Lower lobe of right lung (tissue), 2 donors: ENCODE data around the gene IL18R1. TPM values are rescaled to one million over a fixed set of nuclear protein-coding genes. Genes with fewer than 3 reads are reported as not detected.

ENCODE experiments used
- ATAC-seq, 2 donors: fragments of 200-7000 bp; cut with Tn5 transposase; one replicate each; pipeline ENCODE4 v1.9.1; 2020 to 2022; ENCODE audit warnings: mild to moderate bottlenecking in 2 of 2, moderate library complexity in 2 of 2
- DNase-seq: peaks from one replicate; pipeline ENCODE4 v3.0.0-alpha.2; 2020
- H3K27ac ChIP-seq: fragments of 200-600 bp; one replicate; pipeline ENCODE4 v1.8.0; 2022
- H3K27me3 ChIP-seq: fragments of 200-600 bp; one replicate; pipeline ENCODE4 v1.8.0; 2022; ENCODE audit warnings: low read depth
- H3K36me3 ChIP-seq: fragments of 200-600 bp; one replicate; pipeline ENCODE4 v1.8.0; 2022; ENCODE audit warnings: mild to moderate bottlenecking
- H3K4me1 ChIP-seq: fragments of 200-600 bp; one replicate; pipeline ENCODE4 v1.8.0; 2022
- H3K4me3 ChIP-seq: fragments of 200-600 bp; one replicate; pipeline ENCODE4 v1.8.0; 2022; ENCODE audit warnings: mild to moderate bottlenecking
- H3K9me3 ChIP-seq: fragments of 200-600 bp; one replicate; pipeline ENCODE4 v1.8.0; 2022
- intact Hi-C: fragments of 100-400 bp; cut with DNase I; formaldehyde crosslinking; loops from one replicate; pipeline ENCODE4 v1.11.0; 2022
- total RNA-seq: library from RNA; stranded (reverse); fragmentation: NEBNext Ultra II Directional; extraction: Animal tissue kit (Norgen Biotek cat#: 25700); gene quantifications from one replicate; pipeline ENCODE4 v1.2.1, GENCODE V29; 2021
- TF ChIP-seq, protein P1 (sequence below): fragments of 200-600 bp; IDR thresholded peaks from one replicate; pipeline ENCODE4 v1.8.0; 2022; ENCODE audit warnings: antibody characterized with exemption, mild to moderate bottlenecking
- donor health status: DM: no; HTN: yes; CAD: no; lungs with severe emphysema.

IL18R1 gene
- total RNA-seq, 1 donor from 2014 or later = 27.5 TPM

DNA sequence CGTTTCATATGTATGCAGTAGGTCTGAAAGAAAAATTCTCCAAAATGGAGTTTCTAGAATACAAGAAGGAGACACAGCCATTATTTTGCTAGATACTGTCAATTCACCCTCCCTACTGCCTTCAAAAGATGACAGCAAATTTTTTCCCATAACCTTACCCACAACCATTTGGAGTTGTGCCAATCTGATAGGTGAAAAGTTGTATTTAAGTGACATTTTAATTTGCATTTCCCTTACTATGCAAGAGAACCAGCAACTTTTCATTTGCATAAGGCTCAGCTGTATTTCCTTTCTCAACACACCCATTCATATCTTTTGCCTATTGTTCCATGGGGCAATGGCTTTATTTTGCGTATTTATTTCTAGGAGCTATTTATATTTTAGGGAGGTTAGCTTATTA lies 36.0 kb downstream of the IL18R1 start:
- no peaks in the 10 kb centered on the region for H3K9me3 ChIP-seq
- no peaks in the 10 kb centered on the region for H3K27me3 ChIP-seq
- no peaks in the 10 kb centered on the region for H3K4me1 ChIP-seq
- H3K36me3 ChIP-seq = peaks cover 20% of the 10 kb centered on the region
- DNase-seq (no peak), ATAC-seq (no peak)
- H3K4me3 ChIP-seq = no peak overlapping the region
- intact Hi-C loops = no loop called here
- no peak overlapping the region for H3K27ac ChIP-seq
- TF ChIP-seq, protein P1, sequence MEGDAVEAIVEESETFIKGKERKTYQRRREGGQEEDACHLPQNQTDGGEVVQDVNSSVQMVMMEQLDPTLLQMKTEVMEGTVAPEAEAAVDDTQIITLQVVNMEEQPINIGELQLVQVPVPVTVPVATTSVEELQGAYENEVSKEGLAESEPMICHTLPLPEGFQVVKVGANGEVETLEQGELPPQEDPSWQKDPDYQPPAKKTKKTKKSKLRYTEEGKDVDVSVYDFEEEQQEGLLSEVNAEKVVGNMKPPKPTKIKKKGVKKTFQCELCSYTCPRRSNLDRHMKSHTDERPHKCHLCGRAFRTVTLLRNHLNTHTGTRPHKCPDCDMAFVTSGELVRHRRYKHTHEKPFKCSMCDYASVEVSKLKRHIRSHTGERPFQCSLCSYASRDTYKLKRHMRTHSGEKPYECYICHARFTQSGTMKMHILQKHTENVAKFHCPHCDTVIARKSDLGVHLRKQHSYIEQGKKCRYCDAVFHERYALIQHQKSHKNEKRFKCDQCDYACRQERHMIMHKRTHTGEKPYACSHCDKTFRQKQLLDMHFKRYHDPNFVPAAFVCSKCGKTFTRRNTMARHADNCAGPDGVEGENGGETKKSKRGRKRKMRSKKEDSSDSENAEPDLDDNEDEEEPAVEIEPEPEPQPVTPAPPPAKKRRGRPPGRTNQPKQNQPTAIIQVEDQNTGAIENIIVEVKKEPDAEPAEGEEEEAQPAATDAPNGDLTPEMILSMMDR = no peak

DNA sequence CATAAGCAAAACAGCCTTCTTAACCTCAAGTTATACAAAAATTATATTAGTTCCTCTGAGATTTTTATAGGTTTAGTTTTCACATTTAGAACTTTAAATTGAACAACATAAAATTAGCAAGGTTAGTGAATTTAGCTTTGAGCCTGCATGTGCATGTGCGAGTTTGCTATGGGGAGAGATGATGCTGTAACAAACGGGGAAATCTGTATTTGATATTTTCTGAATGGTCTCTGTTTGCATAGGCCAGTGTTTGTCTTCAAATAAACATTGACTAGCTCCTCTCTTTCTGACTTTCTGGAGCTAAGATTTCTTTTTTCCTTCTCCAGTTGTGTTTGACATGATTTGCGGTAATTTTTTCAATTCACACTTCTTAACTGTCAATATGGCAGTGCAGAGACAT lies 36.5 kb downstream of the IL18R1 start:
- Histone ChIP-seq H3K9me3 (no peaks in the 10 kb centered on the region), H3K4me3 (no peak overlapping the region), H3K27me3 (no peaks in the 10 kb centered on the region), H3K4me1 (no peaks in the 10 kb centered on the region), H3K27ac (no peak overlapping the region), H3K36me3 (peaks cover 14% of the 10 kb centered on the region)
- TF ChIP-seq, protein P1 = no peak
- intact Hi-C loops = no loop called here
- DNase-seq = no peak
- ATAC-seq = no peak

DNA sequence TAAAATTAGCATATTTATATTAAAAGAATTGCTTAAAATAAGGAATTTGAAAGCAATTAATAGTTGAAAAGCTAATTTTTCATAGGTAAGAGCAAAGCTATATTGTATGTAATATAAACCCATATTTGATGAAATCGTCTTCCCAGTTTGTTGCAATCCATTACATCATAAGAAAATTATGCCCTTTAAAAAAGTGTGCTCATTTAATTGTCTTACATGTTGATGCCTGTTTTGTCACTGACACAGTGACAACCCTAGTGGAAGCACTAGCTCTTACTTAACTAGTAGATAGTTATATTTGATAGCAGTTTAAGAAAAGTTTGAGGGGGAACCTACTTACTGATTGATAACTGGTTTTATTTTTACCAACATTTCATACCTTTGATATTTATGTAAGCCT lies 37.3 kb downstream of the IL18R1 start:
- Histone ChIP-seq H3K4me3 (no peak overlapping the region), H3K9me3 (no peaks in the 10 kb centered on the region), H3K27ac (no peak overlapping the region), H3K4me1 (no peaks in the 10 kb centered on the region), H3K36me3 (peaks cover 9% of the 10 kb centered on the region), H3K27me3 (no peaks in the 10 kb centered on the region)
- no peak for ATAC-seq
- intact Hi-C loops = no loop called here
- DNase-seq = no peak
- TF ChIP-seq, protein P1 = no peak

DNA sequence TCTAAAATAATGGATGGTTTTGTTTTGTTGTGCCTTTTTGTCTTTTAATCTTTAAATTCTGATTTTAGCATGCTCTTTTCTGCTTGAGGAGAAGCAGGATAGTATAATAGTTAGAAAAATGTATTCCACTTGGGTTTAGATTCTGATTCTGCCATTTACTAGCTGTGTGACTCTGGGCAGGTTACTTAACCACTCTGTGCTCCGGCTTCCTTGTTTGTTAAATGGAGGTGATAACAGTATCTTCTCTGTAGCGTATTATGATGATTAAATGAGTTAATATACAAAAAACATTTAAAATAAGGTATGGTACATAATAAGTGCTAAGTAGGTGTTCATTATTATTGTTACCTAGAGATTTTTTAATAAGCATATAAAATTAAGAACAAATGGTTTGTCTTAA lies 40.4 kb downstream of the IL18R1 start:
- H3K27me3 ChIP-seq = no peaks in the 10 kb centered on the region
- no peak for DNase-seq
- H3K9me3 ChIP-seq = no peaks in the 10 kb centered on the region
- H3K4me1 ChIP-seq = no peaks in the 10 kb centered on the region
- ATAC-seq = no peak
- TF ChIP-seq, protein P1 = no peak
- H3K36me3 ChIP-seq = no peaks in the 10 kb centered on the region
- intact Hi-C loops = no loop called here
- H3K27ac ChIP-seq = no peak overlapping the region
- H3K4me3 ChIP-seq = no peak overlapping the region

DNA sequence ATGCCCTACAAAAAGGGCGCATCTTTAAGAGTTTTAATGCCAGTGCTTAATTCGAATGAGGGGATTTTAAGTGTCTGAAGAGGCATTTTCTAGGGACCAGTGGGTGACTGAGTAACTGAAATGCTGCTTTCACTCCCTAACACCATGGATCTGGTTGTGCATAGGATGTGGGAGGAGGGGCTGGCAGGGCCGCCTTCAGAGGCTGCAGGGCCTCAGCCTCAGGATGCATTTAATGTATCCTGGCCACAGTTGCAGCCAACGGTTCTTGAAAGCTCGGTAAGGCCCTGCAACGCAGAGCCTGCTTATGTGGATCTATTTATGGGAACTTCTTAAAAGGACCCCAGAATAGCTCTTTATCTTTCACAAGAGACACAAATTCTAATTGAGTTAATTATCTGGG lies 41.6 kb downstream of the IL18R1 start:
- Histone ChIP-seq H3K36me3 (no peaks in the 10 kb centered on the region), H3K27me3 (no peaks in the 10 kb centered on the region), H3K9me3 (no peaks in the 10 kb centered on the region), H3K27ac (no peak overlapping the region), H3K4me1 (no peaks in the 10 kb centered on the region), H3K4me3 (no peak overlapping the region)
- ATAC-seq (no peak), DNase-seq (no peak)
- intact Hi-C loops = no loop called here
- TF ChIP-seq, protein P1 = no peak
